Mesendoderm (in vitro differentiated cells): ENCODE data around the gene GPR180.

Experiments
- DNase-seq: peaks from one replicate; pipeline ENCODE4 v3.0.0; 2013
- H2AK5ac ChIP-seq: 2 replicates; pipeline ENCODE4 v1.6.1; 2013; ENCODE audit warnings: low read length, inconsistent platforms
- H2BK120ac ChIP-seq: 2 replicates; pipeline ENCODE4 v1.6.1; 2013; ENCODE audit warnings: low read depth, mild to moderate bottlenecking, low read length, moderate library complexity, mixed read lengths
- H2BK15ac ChIP-seq: replicated peaks from 2 replicates; pipeline ENCODE4 v1.6.1; 2013; ENCODE audit warnings: low read depth, mild to moderate bottlenecking, moderate library complexity
- H2BK5ac ChIP-seq: 2 replicates; pipeline ENCODE4 v1.6.1; 2013; ENCODE audit warnings: low read length, inconsistent platforms
- H3K18ac ChIP-seq: 2 replicates; pipeline ENCODE4 v1.6.1; 2013; ENCODE audit warnings: mild to moderate bottlenecking, low read length, mixed read lengths
- H3K23ac ChIP-seq: one replicate; pipeline ENCODE4 v1.6.1; 2013; ENCODE audit warnings: low read length
- H3K27ac ChIP-seq: 2 replicates; pipeline ENCODE4 v1.5.1; 2013; ENCODE audit warnings: low read depth, mild to moderate bottlenecking, inconsistent platforms, low read length, moderate library complexity
- H3K27me3 ChIP-seq: 2 replicates; pipeline ENCODE4 v1.6.1; 2013; ENCODE audit warnings: low read length, control low read depth, mild to moderate bottlenecking, inconsistent platforms; ENCODE audit not compliant: insufficient read depth, poor library complexity
- H3K36me3 ChIP-seq: 2 replicates; pipeline ENCODE4 v1.6.1; 2013; ENCODE audit warnings: low read length, inconsistent platforms; ENCODE audit not compliant: control insufficient read depth, insufficient read depth
- H3K4ac ChIP-seq: one replicate; pipeline ENCODE4 v1.6.1; 2013; ENCODE audit warnings: low read depth, mild to moderate bottlenecking, low read length, moderate library complexity
- H3K4me1 ChIP-seq: 2 replicates; pipeline ENCODE4 v1.6.1; 2013; ENCODE audit warnings: low read depth, low read length, inconsistent platforms; ENCODE audit not compliant: control insufficient read depth
- H3K4me2 ChIP-seq: 2 replicates; pipeline ENCODE4 v1.6.1; 2013; ENCODE audit warnings: low read length
- H3K4me3 ChIP-seq: 2 replicates; pipeline ENCODE4 v1.5.1; 2013; ENCODE audit warnings: mild to moderate bottlenecking, low read length
- H3K56ac ChIP-seq: one replicate; pipeline ENCODE4 v1.6.1; 2013; ENCODE audit warnings: low read length
- H3K79me1 ChIP-seq: 2 replicates; pipeline ENCODE4 v1.6.1; 2013; ENCODE audit warnings: low read length, inconsistent platforms
- H3K79me2 ChIP-seq: 2 replicates; pipeline ENCODE4 v1.6.1; 2013; ENCODE audit warnings: mild to moderate bottlenecking, low read length; ENCODE audit not compliant: control insufficient read depth, insufficient read depth
- H3K9ac ChIP-seq: 2 replicates; pipeline ENCODE4 v1.6.1; 2013; ENCODE audit warnings: low read length, inconsistent platforms
- H4K5ac ChIP-seq: one replicate; pipeline ENCODE4 v1.6.1; 2013; ENCODE audit warnings: low read length
- H4K8ac ChIP-seq: one replicate; pipeline ENCODE4 v1.6.1; 2013; ENCODE audit warnings: low read depth, mild to moderate bottlenecking, control low read depth, low read length, moderate library complexity
- WGBS: extraction: QIAGEN DNeasy Blood & Tissue Kit; methylation state at CpG from one replicate; pipeline ENCODE4 v1.1.7; 2013; ENCODE audit warnings: low lambda C conversion rate, missing lambda C conversion rate; ENCODE audit not compliant: insufficient coverage; ENCODE audit errors: extremely low coverage; 5-methylcytosine and 5-hydroxymethylcytosine counted together

Gene GPR180

GRCh38 chr13:94674609-94675348 is 73.1 kb downstream of the GPR180 start:
- Histone ChIP-seq H3K79me2 (no peaks in the 10 kb centered on the region), H3K23ac (no peak overlapping the region), H3K56ac (no peak overlapping the region), H2BK15ac (no peak overlapping the region), H3K79me1 (no peaks in the 10 kb centered on the region), H4K8ac (no peak overlapping the region), H3K27ac (no peak overlapping the region), H4K5ac (no peak overlapping the region), H3K27me3 (no peaks in the 10 kb centered on the region), H2BK5ac (no peak overlapping the region), H3K4me3 (no peak overlapping the region), H2BK120ac (no peak overlapping the region), H3K36me3 (no peaks in the 10 kb centered on the region), H3K18ac (no peak overlapping the region), H2AK5ac (no peak overlapping the region), H3K4me1 (no peaks in the 10 kb centered on the region), H3K4me2 (no peak overlapping the region), H3K4ac (no peak overlapping the region), H3K9ac (no peak overlapping the region)
- DNase-seq: peak; percentile 79
- WGBS: no CpG with 5 or more reads among the region's 5 CpGs

GRCh38 chr13:94677799-94678198 is 76.1 kb downstream of the GPR180 start:
- H4K5ac ChIP-seq: no peak overlapping the region
- no peak overlapping the region for H3K4me2 ChIP-seq
- no peak overlapping the region for H4K8ac ChIP-seq
- H3K4ac ChIP-seq: no peak overlapping the region
- H3K27me3 ChIP-seq: peaks cover 2% of the 10 kb centered on the region
- H3K56ac ChIP-seq: no peak overlapping the region
- H3K18ac ChIP-seq: no peak overlapping the region
- H3K9ac ChIP-seq: no peak overlapping the region
- H3K79me2 ChIP-seq: no peaks in the 10 kb centered on the region
- no peaks in the 10 kb centered on the region for H3K79me1 ChIP-seq
- H2BK120ac ChIP-seq: no peak overlapping the region
- no peaks in the 10 kb centered on the region for H3K36me3 ChIP-seq
- no peak overlapping the region for H3K27ac ChIP-seq
- no peaks in the 10 kb centered on the region for H3K4me1 ChIP-seq
- H3K4me3 ChIP-seq: no peak overlapping the region
- no peak overlapping the region for H2AK5ac ChIP-seq
- H2BK15ac ChIP-seq: no peak overlapping the region
- WGBS: no CpG with 5 or more reads among the region's 2 CpGs
- DNase-seq: peak; percentile 84
- no peak overlapping the region for H2BK5ac ChIP-seq
- no peak overlapping the region for H3K23ac ChIP-seq

- no peak overlapping the region for H4K8ac ChIP-seq
- no peak overlapping the region for H2BK120ac ChIP-seq
- no peaks in the 10 kb centered on the region for H3K36me3 ChIP-seq
- WGBS: no CpG with 5 or more reads among the region's 2 CpGs
- H3K79me1 ChIP-seq: no peaks in the 10 kb centered on the region
- no peaks in the 10 kb centered on the region for H3K4me1 ChIP-seq
- H3K9ac ChIP-seq: no peak overlapping the region
- no peak overlapping the region for H2BK5ac ChIP-seq
- no peak overlapping the region for H3K56ac ChIP-seq
- H3K23ac ChIP-seq: no peak overlapping the region
- DNase-seq: no peak
- no peak overlapping the region for H2BK15ac ChIP-seq
- H2AK5ac ChIP-seq: no peak overlapping the region
- peaks cover 2% of the 10 kb centered on the region for H3K27me3 ChIP-seq
- no peak overlapping the region for H3K4me2 ChIP-seq
- no peak overlapping the region for H3K4me3 ChIP-seq
- H3K4ac ChIP-seq: no peak overlapping the region
- no peaks in the 10 kb centered on the region for H3K79me2 ChIP-seq
- no peak overlapping the region for H3K18ac ChIP-seq
- no peak overlapping the region for H3K27ac ChIP-seq
- no peak overlapping the region for H4K5ac ChIP-seq
Measured at GRCh38 chr13:94678845-94679244, 77.2 kb downstream of the GPR180 start.

GRCh38 chr13:94679614-94680013 is 78.0 kb downstream of the GPR180 start:
- Histone ChIP-seq H3K9ac (no peak overlapping the region), H3K4me2 (no peak overlapping the region), H3K4me3 (no peak overlapping the region), H2AK5ac (no peak overlapping the region), H3K4ac (no peak overlapping the region), H3K27ac (no peak overlapping the region), H3K56ac (no peak overlapping the region), H3K36me3 (no peaks in the 10 kb centered on the region), H2BK5ac (no peak overlapping the region), H3K23ac (no peak overlapping the region), H4K8ac (no peak overlapping the region), H3K27me3 (peaks cover 2% of the 10 kb centered on the region), H3K4me1 (no peaks in the 10 kb centered on the region), H3K79me2 (no peaks in the 10 kb centered on the region), H2BK15ac (no peak overlapping the region), H3K79me1 (no peaks in the 10 kb centered on the region), H2BK120ac (no peak overlapping the region), H4K5ac (no peak overlapping the region), H3K18ac (no peak overlapping the region)
- DNase-seq: no peak
- WGBS: no CpG with 5 or more reads among the region's 6 CpGs

- Histone ChIP-seq H3K79me2 (no peaks in the 10 kb centered on the region), H3K27me3 (peaks cover 2% of the 10 kb centered on the region), H3K56ac (no peak overlapping the region), H4K5ac (no peak overlapping the region), H3K36me3 (no peaks in the 10 kb centered on the region), H3K18ac (no peak overlapping the region), H3K4ac (no peak overlapping the region), H2BK15ac (no peak overlapping the region), H3K4me2 (no peak overlapping the region), H3K23ac (no peak overlapping the region), H3K27ac (no peak overlapping the region), H3K9ac (no peak overlapping the region), H2BK5ac (no peak overlapping the region), H4K8ac (no peak overlapping the region), H3K4me3 (no peak overlapping the region), H3K79me1 (no peaks in the 10 kb centered on the region), H3K4me1 (no peaks in the 10 kb centered on the region), H2AK5ac (no peak overlapping the region), H2BK120ac (no peak overlapping the region)
- no peak for DNase-seq
- WGBS: no CpG with 5 or more reads among the region's 2 CpGs
Measured at GRCh38 chr13:94682229-94682628, 80.6 kb downstream of the GPR180 start.

- H3K23ac ChIP-seq: no peak overlapping the region
- H2BK5ac ChIP-seq: no peak overlapping the region
- no peak overlapping the region for H3K4me3 ChIP-seq
- H3K27ac ChIP-seq: no peak overlapping the region
- peak; percentile 38 for DNase-seq
- no peak overlapping the region for H2BK120ac ChIP-seq
- H3K79me1 ChIP-seq: no peaks in the 10 kb centered on the region
- no peak overlapping the region for H4K5ac ChIP-seq
- H3K27me3 ChIP-seq: peaks cover 2% of the 10 kb centered on the region
- H4K8ac ChIP-seq: no peak overlapping the region
- H3K56ac ChIP-seq: no peak overlapping the region
- no peak overlapping the region for H3K4me2 ChIP-seq
- H3K4ac ChIP-seq: no peak overlapping the region
- no peaks in the 10 kb centered on the region for H3K4me1 ChIP-seq
- H3K79me2 ChIP-seq: no peaks in the 10 kb centered on the region
- WGBS: no CpG with 5 or more reads among the region's 5 CpGs
- no peak overlapping the region for H2AK5ac ChIP-seq
- no peak overlapping the region for H2BK15ac ChIP-seq
- no peak overlapping the region for H3K9ac ChIP-seq
- no peak overlapping the region for H3K18ac ChIP-seq
- H3K36me3 ChIP-seq: no peaks in the 10 kb centered on the region
Measured at GRCh38 chr13:94683409-94683808, 81.8 kb downstream of the GPR180 start.
